HepG2 (cell line): ENCODE data around the gene TCF23.

ENCODE experiments used
- ARID4A ChIP-seq: sonication (generic); formaldehyde crosslinking; IDR thresholded peaks from 2 replicates; pipeline ENCODE4 v1.5.0; 2020; ENCODE audit warnings: mild to moderate bottlenecking, missing genetic modification reagents, borderline replicate concordance
- ASH2L ChIP-seq: fragments of 300-600, 200-600 bp; sonication (generic); IDR thresholded peaks from 2 replicates; pipeline ENCODE4 v1.7.0; 2017; ENCODE audit warnings: low read depth, mild to moderate bottlenecking, moderate library complexity, mixed read lengths, low read length; ENCODE audit not compliant: insufficient read length
- HIC2 ChIP-seq: sonication (generic); formaldehyde crosslinking; IDR thresholded peaks from 2 replicates; pipeline ENCODE4 v1.9.0; 2022; ENCODE audit warnings: low read depth, missing genetic modification reagents
- KLF16 ChIP-seq, 2 experiments: sonication (generic) in 1 of 2; formaldehyde crosslinking in 1 of 2; IDR thresholded peaks; 2 replicates each; pipeline versions ENCODE4 v1.6.1 to v1.8.0; 2016 to 2023; ENCODE audit warnings: missing genetic modification reagents in 2 of 2, missing compliant biosample characterization in 1 of 2
- POLR2A ChIP-seq, 2 experiments: IDR thresholded peaks; 2 replicates each; pipeline ENCODE4 v1.6.1; 2011; ENCODE audit warnings: low read depth in 2 of 2, low read length in 2 of 2, mild to moderate bottlenecking in 1 of 2, moderate library complexity in 1 of 2; ENCODE audit not compliant: insufficient read depth in 1 of 2
- RBM39 ChIP-seq: fragments of 200-400 bp; formaldehyde crosslinking; IDR thresholded peaks from one replicate; pipeline ENCODE4 v1.6.1; 2018; ENCODE audit warnings: antibody characterized with exemption, mild to moderate bottlenecking, low read depth, low read length; ENCODE audit not compliant: poor library complexity, severe bottlenecking
- RFX1 ChIP-seq: fragments of 450-650 bp; IDR thresholded peaks from 2 replicates; pipeline ENCODE4 v1.6.1; 2017
- SMARCE1 ChIP-seq: fragments of 450-650 bp; IDR thresholded peaks from 2 replicates; pipeline ENCODE4 v1.6.1; 2017; ENCODE audit warnings: borderline replicate concordance
- TARDBP ChIP-seq: sonication (generic); formaldehyde crosslinking; IDR thresholded peaks from 2 replicates; pipeline ENCODE4 v1.8.0; 2022; ENCODE audit warnings: mild to moderate bottlenecking, missing genetic modification reagents
- TCF7L2 ChIP-seq: IDR thresholded peaks from 2 replicates; pipeline ENCODE4 v1.6.1; 2011; ENCODE audit warnings: mild to moderate bottlenecking, low read depth, low read length, moderate library complexity
- ZNF121 ChIP-seq: sonication (generic); formaldehyde crosslinking; IDR thresholded peaks from 2 replicates; pipeline ENCODE4 v1.5.0; 2020; ENCODE audit warnings: mild to moderate bottlenecking, missing genetic modification reagents

- TF ChIP-seq TARDBP (CRISPR knock-in tag) (no peak), RBM39 (no peak), HIC2 (CRISPR knock-in tag) (no peak), POLR2A (IDR thresholded peaks at IDR 0.05; ENCODE audit: insufficient read depth in 1 of 2, low read depth in 2 of 2, low read length in 2 of 2) (no peak), SMARCE1 (no peak), RFX1 (no peak), ASH2L (no peak), ZNF121 (CRISPR knock-in tag) (no peak), ARID4A (no peak), TCF7L2 (no peak), KLF16 (CRISPR knock-in tag; IDR thresholded peaks at IDR 0.05) (no peak)
Observed at GRCh38 chr2:27136751-27137150, 12.1 kb upstream of the TCF23 start.
